Neutrophil (primary cell): Measurements from ENCODE around the gene IP6K1.

Experiments
- H3K27ac ChIP-seq: fragments of 200-600 bp; sonication (generic); 2 replicates; pipeline ENCODE4 v1.5.1; 2016; ENCODE audit warnings: mild to moderate bottlenecking, moderate library complexity
- H3K27me3 ChIP-seq: fragments of 200-600 bp; sonication (generic); 2 replicates; pipeline ENCODE4 v1.6.0; 2016; ENCODE audit warnings: mild to moderate bottlenecking
- H3K36me3 ChIP-seq: fragments of 200-600 bp; sonication (generic); 2 replicates; pipeline ENCODE4 v1.5.1; 2017
- H3K4me1 ChIP-seq, 2 experiments: fragments of 200-600 bp in 1 of 2; sonication (generic) in 1 of 2; 1 replicate in 1 of 2; 2 replicates in 1 of 2; pipeline versions ENCODE4 v1.5.1 to v1.6.1; 2013 to 2016; ENCODE audit warnings: low read depth in 1 of 2, low read length in 1 of 2, mild to moderate bottlenecking in 1 of 2, moderate library complexity in 1 of 2; ENCODE audit not compliant: control insufficient read depth in 1 of 2, insufficient read depth in 1 of 2
- H3K4me3 ChIP-seq, 2 experiments: fragments of 200-600 bp in 1 of 2; sonication (generic) in 1 of 2; 1 replicate in 1 of 2; 2 replicates in 1 of 2; pipeline ENCODE4 v1.5.1; 2013 to 2016; ENCODE audit warnings: low read depth in 1 of 2, low read length in 1 of 2, mild to moderate bottlenecking in 1 of 2, moderate library complexity in 1 of 2
- H3K9me3 ChIP-seq: fragments of 200-600 bp; sonication (generic); 2 replicates; pipeline ENCODE4 v1.5.1; 2016
- TF ChIP-seq, protein P1 (sequence below): fragments of 200-600 bp; sonication (generic); IDR thresholded peaks from 2 replicates; pipeline ENCODE4 v1.5.1; 2016; ENCODE audit warnings: antibody characterized with exemption

IP6K1 gene

DNA sequence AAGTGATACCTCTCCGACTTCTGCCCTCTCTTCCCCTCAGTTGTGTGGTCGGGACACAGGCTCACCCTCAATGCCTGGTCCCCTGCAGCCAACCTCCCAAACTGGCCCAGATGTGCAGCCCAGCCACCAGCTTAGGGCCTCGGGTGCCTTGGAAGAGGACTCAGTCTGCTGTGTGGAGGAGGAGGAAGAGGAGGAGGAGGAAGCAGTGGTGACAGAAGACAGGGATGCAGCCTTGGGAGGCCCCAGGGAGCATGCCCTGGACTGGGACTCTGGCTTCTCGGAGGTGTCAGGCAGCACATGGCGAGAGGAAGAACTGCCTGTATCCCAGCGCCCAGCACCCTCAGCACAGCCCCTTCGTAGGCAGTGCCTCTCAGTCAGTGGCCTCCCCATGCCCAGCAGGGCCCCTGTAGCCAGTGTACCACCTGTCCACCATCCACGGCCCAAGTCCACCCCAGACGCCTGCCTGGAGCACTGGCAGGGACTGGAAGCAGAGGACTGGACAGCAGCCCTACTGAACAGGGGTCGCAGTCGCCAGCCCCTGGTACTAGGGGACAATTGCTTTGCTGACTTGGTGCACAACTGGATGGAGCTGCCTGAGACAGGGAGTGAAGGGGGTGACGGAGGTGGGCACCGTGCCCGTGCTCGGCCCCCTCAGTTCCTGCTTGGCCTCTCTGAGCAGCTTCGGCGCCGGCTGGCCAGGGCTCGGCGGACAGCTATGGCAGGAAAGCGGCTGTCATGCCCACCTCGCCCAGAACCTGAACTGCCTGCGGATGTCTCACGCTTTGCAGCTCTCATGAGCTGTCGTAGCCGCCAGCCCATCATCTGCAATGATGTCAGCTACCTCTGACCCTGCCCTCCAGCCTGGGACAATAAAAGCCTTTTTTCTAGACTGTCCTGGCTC is 18.0 kb upstream of the IP6K1 start:
- peaks cover 48 to 55% of the 10 kb centered on the region in 2 experiments for H3K4me1 ChIP-seq

GRCh38 chr3:49803465-49804140 is 17.3 kb upstream of the IP6K1 start:
- H3K4me3 ChIP-seq: peak overlapping the region; percentile 93 to 100
- peaks cover 48 to 55% of the 10 kb centered on the region in 2 experiments for H3K4me1 ChIP-seq
- TF ChIP-seq, protein P1, sequence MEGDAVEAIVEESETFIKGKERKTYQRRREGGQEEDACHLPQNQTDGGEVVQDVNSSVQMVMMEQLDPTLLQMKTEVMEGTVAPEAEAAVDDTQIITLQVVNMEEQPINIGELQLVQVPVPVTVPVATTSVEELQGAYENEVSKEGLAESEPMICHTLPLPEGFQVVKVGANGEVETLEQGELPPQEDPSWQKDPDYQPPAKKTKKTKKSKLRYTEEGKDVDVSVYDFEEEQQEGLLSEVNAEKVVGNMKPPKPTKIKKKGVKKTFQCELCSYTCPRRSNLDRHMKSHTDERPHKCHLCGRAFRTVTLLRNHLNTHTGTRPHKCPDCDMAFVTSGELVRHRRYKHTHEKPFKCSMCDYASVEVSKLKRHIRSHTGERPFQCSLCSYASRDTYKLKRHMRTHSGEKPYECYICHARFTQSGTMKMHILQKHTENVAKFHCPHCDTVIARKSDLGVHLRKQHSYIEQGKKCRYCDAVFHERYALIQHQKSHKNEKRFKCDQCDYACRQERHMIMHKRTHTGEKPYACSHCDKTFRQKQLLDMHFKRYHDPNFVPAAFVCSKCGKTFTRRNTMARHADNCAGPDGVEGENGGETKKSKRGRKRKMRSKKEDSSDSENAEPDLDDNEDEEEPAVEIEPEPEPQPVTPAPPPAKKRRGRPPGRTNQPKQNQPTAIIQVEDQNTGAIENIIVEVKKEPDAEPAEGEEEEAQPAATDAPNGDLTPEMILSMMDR: no peak
- peak overlapping the region; percentile 78 for H3K27ac ChIP-seq
- H3K9me3 ChIP-seq: no peaks in the 10 kb centered on the region
- peaks cover 25% of the 10 kb centered on the region for H3K27me3 ChIP-seq
- H3K36me3 ChIP-seq: peaks cover 21% of the 10 kb centered on the region

More for the DNA sequence above, 18.0 kb upstream of the IP6K1 start:
- H3K36me3 ChIP-seq: peaks cover 29% of the 10 kb centered on the region
- H3K4me3 ChIP-seq: peak overlapping the region; percentile 93 to 100
- no peaks in the 10 kb centered on the region for H3K9me3 ChIP-seq
- TF ChIP-seq, protein P1: no peak
- peaks cover 25% of the 10 kb centered on the region for H3K27me3 ChIP-seq
- H3K27ac ChIP-seq: no peak overlapping the region

GRCh38 chr3:49802719-49803464 is 16.6 kb upstream of the IP6K1 start, which contains the start of gene INKA1:
Gene INKA1, plus strand, starts transcription at chr3:49803261. Its CDS starts 132 bp downstream, at chr3:49803393.
- H3K27ac ChIP-seq: peak within 1 kb of the TSS; percentile 78
- peaks cover 48 to 55% of the 10 kb centered on the region in 2 experiments for H3K4me1 ChIP-seq
- H3K27me3 ChIP-seq: peaks cover 25% of the 10 kb centered on the region
- H3K9me3 ChIP-seq: no peaks in the 10 kb centered on the region
- peak within 1 kb of the TSS; percentile 93 to 100 for H3K4me3 ChIP-seq
- TF ChIP-seq, protein P1: peak; percentile 86
- H3K36me3 ChIP-seq: peaks cover 17% of the 10 kb centered on the region

DNA sequence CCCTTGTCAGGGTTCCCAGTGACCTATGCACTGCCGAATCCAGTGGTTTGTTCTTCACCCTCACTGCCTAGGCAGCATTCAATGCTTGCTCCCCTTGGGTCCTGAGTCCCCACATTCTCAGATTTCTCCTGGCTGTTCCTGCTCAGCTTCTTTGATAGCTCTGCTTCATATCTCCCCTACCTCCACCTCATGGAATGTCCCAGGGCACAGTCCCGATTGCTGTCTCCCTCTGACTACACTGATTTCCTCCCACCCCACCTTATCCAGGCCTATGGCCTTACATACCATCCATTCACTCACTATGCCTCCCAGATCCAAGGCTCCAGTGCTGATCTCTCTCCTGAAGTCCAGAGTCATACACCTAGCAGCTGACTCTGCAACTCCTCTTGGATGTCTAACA is 14.8 kb upstream of the IP6K1 start:
- TF ChIP-seq, protein P1: no peak
- peaks cover 7% of the 10 kb centered on the region for H3K36me3 ChIP-seq
- no peak overlapping the region for H3K27ac ChIP-seq
- H3K9me3 ChIP-seq: no peaks in the 10 kb centered on the region
- H3K4me1 ChIP-seq: peaks cover 33 to 38% of the 10 kb centered on the region in 2 experiments
- peaks cover 25% of the 10 kb centered on the region for H3K27me3 ChIP-seq
- H3K4me3 ChIP-seq: no peak overlapping the region

DNA sequence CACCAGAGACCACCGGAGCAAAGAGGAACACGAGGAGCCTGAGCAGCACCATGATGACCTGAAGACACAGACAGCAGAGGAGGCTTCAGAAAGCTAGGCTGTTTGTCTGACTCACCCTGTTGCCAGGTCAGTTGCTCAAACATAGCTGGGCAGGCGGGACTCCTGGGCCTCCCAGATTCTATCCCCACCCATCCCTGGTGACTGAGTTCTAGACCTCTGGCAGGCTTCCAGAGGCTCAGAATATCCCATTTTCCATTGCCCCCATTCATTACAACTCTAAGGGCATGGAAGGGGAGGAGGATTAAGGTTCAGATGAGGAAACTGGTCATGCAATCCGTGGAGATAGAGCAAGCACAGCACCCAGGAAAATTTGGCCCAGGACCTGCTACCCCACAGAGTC is 13.4 kb upstream of the IP6K1 start, which contains the start of gene CDHR4:
TSS of gene CDHR4 (minus strand) at position 113 of the 400 bp plus-strand sequence. CDS start at position 52, 61 bp downstream.
- Histone ChIP-seq H3K27ac (no peak within 1 kb of the TSS), H3K27me3 (peaks cover 25% of the 10 kb centered on the region), H3K9me3 (no peaks in the 10 kb centered on the region), H3K36me3 (no peaks in the 10 kb centered on the region), H3K4me1 (peaks cover 20 to 24% of the 10 kb centered on the region in 2 experiments), H3K4me3 (no peak within 1 kb of the TSS)
- TF ChIP-seq, protein P1: no peak
